B cell (primary cell): ENCODE measurements around the gene GSG1L.

Source experiments
- CTCF ChIP-seq: fragments of 200-600 bp; IDR thresholded peaks from one replicate; pipeline ENCODE4 v1.8.0; 2022; ENCODE audit warnings: antibody characterized with exemption, mild to moderate bottlenecking
- EZH2 ChIP-seq: IDR thresholded peaks from 2 replicates; pipeline ENCODE4 v1.6.1; 2012; ENCODE audit warnings: borderline replicate concordance, low read depth, mild to moderate bottlenecking, moderate library complexity, low read length; ENCODE audit not compliant: insufficient read depth, poor library complexity, severe bottlenecking

- TF ChIP-seq CTCF: no peak
- TF ChIP-seq EZH2: no peak
Measured at GRCh38 chr16:27790546-27791403, 272.7 kb downstream of the GSG1L start.
